Keratinocyte (primary cell): ENCODE measurements around the gene SPATA45. TPM values are rescaled to one million over a fixed set of nuclear protein-coding genes. Genes with fewer than 3 reads are reported as not detected.

ENCODE experiments used
- DNase-seq: peaks from one replicate; pipeline ENCODE4 v3.0.0-alpha.2; 2011; ENCODE audit warnings: low read depth, missing footprints, low spot score
- FAIRE-seq: peaks from 2 replicates; lab custom pipeline; 2011; peaks lifted over from hg19 to GRCh38; lab: Jason Lieb, UNC
- H2AFZ ChIP-seq: 2 replicates; pipeline ENCODE4 v1.6.0; 2012; ENCODE audit warnings: low read length, control low read depth, inconsistent platforms; ENCODE audit not compliant: control insufficient read depth
- H3K27ac ChIP-seq: 2 replicates; pipeline ENCODE4 v1.5.1; 2011; ENCODE audit warnings: low read length; ENCODE audit not compliant: control insufficient read depth, insufficient read depth
- H3K27me3 ChIP-seq: 3 replicates; pipeline ENCODE4 v1.6.0; 2011; ENCODE audit warnings: low read length; ENCODE audit not compliant: control insufficient read depth, insufficient read depth; ENCODE audit errors: extremely low read depth
- H3K36me3 ChIP-seq, 2 experiments: 2 replicates in 1 of 2; 3 replicates in 1 of 2; pipeline ENCODE4 v1.5.1; 2011; ENCODE audit warnings: low read length in 2 of 2, mild to moderate bottlenecking in 1 of 2; ENCODE audit not compliant: control insufficient read depth in 2 of 2, insufficient read depth in 2 of 2; ENCODE audit errors: extremely low read depth in 1 of 2
- H3K4me1 ChIP-seq: 3 replicates; pipeline ENCODE4 v1.5.1; 2011; ENCODE audit warnings: low read length; ENCODE audit not compliant: control insufficient read depth, insufficient read depth; ENCODE audit errors: extremely low read depth
- H3K4me2 ChIP-seq: 3 replicates; pipeline ENCODE4 v1.6.0; 2011; ENCODE audit warnings: low read depth, low read length; ENCODE audit not compliant: control insufficient read depth, insufficient read depth; ENCODE audit errors: extremely low read depth
- H3K4me3 ChIP-seq, 3 experiments: fragments of 200-600 bp in 1 of 3; sonication (generic) in 1 of 3; 2 replicates in 2 of 3; 3 replicates in 1 of 3; pipeline ENCODE4 v1.5.1; 2011 to 2016; ENCODE audit warnings: low read length in 3 of 3, mild to moderate bottlenecking in 3 of 3, control low read depth in 2 of 3, inconsistent platforms in 1 of 3, low read depth in 1 of 3, mixed read lengths in 1 of 3, mixed run types in 1 of 3, moderate library complexity in 1 of 3; ENCODE audit not compliant: control insufficient read depth in 2 of 3, insufficient read depth in 2 of 3; ENCODE audit errors: extremely low read depth in 1 of 3
- H3K79me2 ChIP-seq: 2 replicates; pipeline ENCODE4 v1.6.0; 2012; ENCODE audit warnings: low read length; ENCODE audit not compliant: control insufficient read depth, insufficient read depth
- H3K9ac ChIP-seq: 3 replicates; pipeline ENCODE4 v1.6.0; 2011; ENCODE audit warnings: low read length; ENCODE audit not compliant: control insufficient read depth, insufficient read depth; ENCODE audit errors: extremely low read depth
- H3K9me1 ChIP-seq: 3 replicates; pipeline ENCODE4 v1.6.0; 2011; ENCODE audit warnings: low read length; ENCODE audit not compliant: control insufficient read depth, insufficient read depth; ENCODE audit errors: extremely low read depth
- H3K9me3 ChIP-seq: 2 replicates; pipeline ENCODE4 v1.5.1; 2012; ENCODE audit warnings: low read depth, low read length; ENCODE audit not compliant: control insufficient read depth
- H4K20me1 ChIP-seq: 3 replicates; pipeline ENCODE4 v1.6.0; 2011; ENCODE audit warnings: low read length; ENCODE audit not compliant: control insufficient read depth, insufficient read depth; ENCODE audit errors: extremely low read depth
- CTCF ChIP-seq, 3 experiments: IDR thresholded peaks in 1 of 3; conservative IDR thresholded peaks in 1 of 3; optimal IDR thresholded peaks in 1 of 3; 2 replicates in 2 of 3; 3 replicates in 1 of 3; pipeline versions ENCODE3 to v1.5.1; 2011; ENCODE audit warnings: low read length in 3 of 3, mild to moderate bottlenecking in 3 of 3, moderate library complexity in 2 of 3, control low read depth in 1 of 3, inconsistent platforms in 1 of 3; ENCODE audit not compliant: insufficient read depth in 2 of 3; ENCODE audit errors: extremely low read depth in 1 of 3
- EZH2 ChIP-seq: IDR thresholded peaks from one replicate; pipeline ENCODE4 v1.6.1; 2012; ENCODE audit warnings: inconsistent platforms, mild to moderate bottlenecking, low read length, moderate library complexity
- dilution Hi-C: fragments of 300-500 bp; cut with MboI; formaldehyde crosslinking; loops from one replicate; pipeline ENCODE4 v1.7.0; 2020; ENCODE audit warnings: low sequenced_read_pairs; ENCODE audit not compliant: extremely low pct_ligation_motif_present
- polyA plus RNA-seq, 5 experiments: library from polyadenylated mRNA; depleted of rRNA in 3 of 5; stranded (reverse) in 3 of 5; stranded (forward) in 1 of 5; unstranded in 1 of 5; fragments of >200 nt; gene quantifications; 1 replicate in 1 of 5; 2 replicates in 3 of 5; 3 replicates in 1 of 5; pipeline versions ENCODE4 v1.2.1 to v1.2.3, GENCODE V29; 2011 to 2012; ENCODE audit warnings: missing spikeins in 2 of 5, low read depth in 1 of 5, low replicate concordance in 1 of 5

The SPATA45 gene
- polyA plus RNA-seq, 1 donor (not counting 4 experiments of a cell fraction or from before 2014, with no cell fraction given): not detected

- no peaks in the 10 kb centered on the region for H3K9me1 ChIP-seq
- H3K9me3 ChIP-seq: peaks cover 11% of the 10 kb centered on the region
- DNase-seq: no peak
- dilution Hi-C loops: no loop called here
- H2AFZ ChIP-seq: no peak overlapping the region
- no peaks in the 10 kb centered on the region for H3K79me2 ChIP-seq
- H3K27me3 ChIP-seq: no peaks in the 10 kb centered on the region
- H3K4me1 ChIP-seq: no peaks in the 10 kb centered on the region
- no peak overlapping the region for H3K4me3 ChIP-seq
- TF ChIP-seq EZH2 (no peak), CTCF (optimal IDR thresholded peaks at IDR 0.05 in 1 of 3, IDR thresholded peaks at IDR 0.05 in 1 of 3, conservative IDR thresholded peaks at IDR 0.05 in 1 of 3; ENCODE audit: extremely low read depth in 1 of 3, insufficient read depth in 2 of 3, low read length in 3 of 3) (no peak)
- H3K36me3 ChIP-seq: no peaks in the 10 kb centered on the region
- H3K9ac ChIP-seq: no peak overlapping the region
- no peak overlapping the region for H3K27ac ChIP-seq
- no peak overlapping the region for H3K4me2 ChIP-seq
- no peak for FAIRE-seq
- H4K20me1 ChIP-seq: no peaks in the 10 kb centered on the region
Observed at GRCh38 chr1:212824201-212824600, 23.2 kb downstream of the SPATA45 start.

GRCh38 chr1:212822956-212823355, 24.5 kb downstream of the SPATA45 start:
- Histone ChIP-seq H3K4me2 (no peak overlapping the region), H3K27ac (no peak overlapping the region), H2AFZ (no peak overlapping the region), H3K36me3 (no peaks in the 10 kb centered on the region), H3K9ac (no peak overlapping the region), H3K27me3 (no peaks in the 10 kb centered on the region), H3K9me3 (peaks cover 11% of the 10 kb centered on the region), H4K20me1 (no peaks in the 10 kb centered on the region), H3K9me1 (no peaks in the 10 kb centered on the region), H3K79me2 (no peaks in the 10 kb centered on the region), H3K4me3 (no peak overlapping the region), H3K4me1 (no peaks in the 10 kb centered on the region)
- no peak for FAIRE-seq
- dilution Hi-C loops: no loop called here
- TF ChIP-seq EZH2 (no peak), CTCF (optimal IDR thresholded peaks at IDR 0.05 in 1 of 3, IDR thresholded peaks at IDR 0.05 in 1 of 3, conservative IDR thresholded peaks at IDR 0.05 in 1 of 3; ENCODE audit: extremely low read depth in 1 of 3, insufficient read depth in 2 of 3, low read length in 3 of 3) (no peak)
- no peak for DNase-seq
